Upper lobe of left lung (tissue), 6 donors: ENCODE data around the gene ERLIN1. TPM values are rescaled to one million over a fixed set of nuclear protein-coding genes. Genes with fewer than 3 reads are reported as not detected.

Experiments
- ATAC-seq, 2 donors: fragments of 200-7000 bp; cut with Tn5 transposase; one replicate each; pipeline ENCODE4 v1.9.1; 2022; ENCODE audit warnings: mild to moderate bottlenecking in 2 of 2, moderate library complexity in 2 of 2; ENCODE audit not compliant: low FRiP score in 2 of 2
- DNase-seq, 2 donors: peaks; one replicate each; pipeline ENCODE4 v3.0.0-alpha.2; 2019 to 2020
- H3K27ac ChIP-seq, 4 donors: fragments of 200-600 bp; sonication (generic); one replicate each; pipeline ENCODE4 v1.5.1; 2016 to 2019
- H3K27me3 ChIP-seq, 4 donors: fragments of 200-600 bp; sonication (generic); one replicate each; pipeline ENCODE4 v1.5.1; 2017 to 2019
- H3K36me3 ChIP-seq, 4 donors: fragments of 200-600 bp; sonication (generic); one replicate each; pipeline ENCODE4 v1.5.1; 2016 to 2019
- H3K4me1 ChIP-seq, 4 donors: fragments of 200-600 bp; sonication (generic); one replicate each; pipeline ENCODE4 v1.5.1; 2018 to 2019
- H3K4me3 ChIP-seq, 4 donors: fragments of 200-600 bp; sonication (generic); one replicate each; pipeline ENCODE4 v1.5.1; 2017 to 2019; ENCODE audit warnings: mild to moderate bottlenecking in 2 of 4, moderate library complexity in 1 of 4
- H3K9me3 ChIP-seq, 4 donors: fragments of 200-600 bp; sonication (generic); one replicate each; pipeline ENCODE4 v1.5.1; 2018 to 2019
- CTCF ChIP-seq, 6 experiments: fragments of 450-650 bp in 4 of 6; fragments of 200-600 bp in 2 of 6; sonication (generic) in 2 of 6; IDR thresholded peaks; one replicate each; pipeline ENCODE4 v1.5.1; 2016 to 2019; ENCODE audit warnings: antibody characterized with exemption in 6 of 6
- EP300 ChIP-seq, 4 donors: sonication (generic); formaldehyde crosslinking; IDR thresholded peaks; one replicate each; pipeline ENCODE4 v1.5.1; 2017; ENCODE audit warnings: antibody characterized with exemption in 4 of 4, control low read depth in 2 of 4
- POLR2A ChIP-seq, 4 donors: fragments of 450-650 bp; IDR thresholded peaks; one replicate each; pipeline ENCODE4 v1.5.1; 2016 to 2017; ENCODE audit warnings: antibody characterized with exemption in 4 of 4, mild to moderate bottlenecking in 2 of 4
- POLR2AphosphoS5 ChIP-seq, 2 donors: sonication (generic); formaldehyde crosslinking; IDR thresholded peaks; one replicate each; pipeline ENCODE4 v1.5.1; 2017; ENCODE audit warnings: antibody characterized with exemption in 2 of 2
- WGBS, 2 donors: methylation state at CpG; one replicate each; pipeline ENCODE4 v1.1.5; 2017 to 2018; 5-methylcytosine and 5-hydroxymethylcytosine counted together
- total RNA-seq, 6 donors: library from RNA; depleted of rRNA in 4 of 6; stranded (reverse); fragments of >200 nt in 4 of 6; gene quantifications; one replicate each; pipeline versions ENCODE4 v1.1.0 to v1.2.1, GENCODE V29; 2016 to 2021
- donor health status: DM: no; HTN: no; CAD: no; lungs with moderate emphysema.
- donor health status: DM: no; HTN: yes; CAD: no; lungs with severe emphysema.

The ERLIN1 gene
- total RNA-seq, 6 donors from 2014 or later: 9.4 to 40.7 (median 24.4) TPM

GRCh38 chr10:100148353-100149211, 37.2 kb downstream of the ERLIN1 start:
- H3K27ac ChIP-seq: peak overlapping the region in 1 of 4 donors; percentile 21
- 84 to 88% methylated on average over 7 to 8 of the region's 8 CpGs for WGBS, 2 donors
- no peak for TF ChIP-seq EP300 (IDR thresholded peaks at IDR 0.05)
- no peak for TF ChIP-seq POLR2A (IDR thresholded peaks at IDR 0.05)
- TF ChIP-seq POLR2AphosphoS5 (IDR thresholded peaks at IDR 0.05): no peak
- TF ChIP-seq CTCF (IDR thresholded peaks at IDR 0.05): no peak
- no peak overlapping the region for H3K4me3 ChIP-seq
- no peaks in the 10 kb centered on the region for H3K27me3 ChIP-seq
- no peaks in the 10 kb centered on the region for H3K4me1 ChIP-seq
- no peak for ATAC-seq
- H3K9me3 ChIP-seq: no peaks in the 10 kb centered on the region
- DNase-seq: no peak
- H3K36me3 ChIP-seq: peaks cover 20 to 42% (median 33%) of the 10 kb centered on the region in 4 donors

DNA sequence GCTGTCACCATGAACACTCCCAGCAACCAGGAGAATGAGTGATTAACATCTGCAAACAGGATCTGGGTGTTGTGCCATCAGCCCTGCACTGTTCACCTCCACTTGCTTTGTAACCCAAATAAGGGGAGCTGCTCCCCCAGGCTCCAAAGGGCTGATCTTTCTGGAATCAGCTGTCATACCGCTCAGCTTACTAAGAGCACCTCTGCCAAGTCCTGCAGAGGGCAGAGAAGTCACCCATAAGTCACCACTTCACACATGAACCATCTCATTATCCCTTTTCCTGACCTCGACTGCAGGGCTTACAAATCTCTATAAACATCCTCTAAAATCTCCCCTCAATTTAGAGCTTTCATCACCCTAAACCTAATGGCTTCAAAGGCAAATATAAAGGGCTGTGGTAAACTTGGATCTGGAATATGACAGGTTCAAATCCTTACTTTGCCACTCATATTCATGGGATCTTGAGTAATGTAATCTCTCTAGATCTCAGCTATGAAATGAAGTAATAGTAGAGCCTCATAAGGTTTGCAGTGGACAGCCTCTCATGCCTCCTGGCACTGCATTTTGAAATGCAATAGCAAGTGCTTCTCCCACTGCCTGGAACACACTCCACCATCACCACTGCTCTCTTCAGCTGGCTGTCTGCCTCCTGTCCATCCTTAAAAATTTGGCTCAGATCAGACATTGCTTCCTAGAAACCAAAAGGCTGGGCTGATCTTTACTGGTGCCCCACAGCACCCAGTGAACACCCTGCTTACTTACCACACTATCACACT, 38.8 kb downstream of the ERLIN1 start:
- no peak for DNase-seq

GRCh38 chr10:100146398-100146797, 39.4 kb downstream of the ERLIN1 start:
- DNase-seq: no peak
- Histone ChIP-seq H3K4me1 (no peaks in the 10 kb centered on the region), H3K27me3 (no peaks in the 10 kb centered on the region), H3K36me3 (peaks cover 5 to 21% (median 13%) of the 10 kb centered on the region in 4 donors), H3K27ac (no peak overlapping the region), H3K9me3 (no peaks in the 10 kb centered on the region), H3K4me3 (no peak overlapping the region)
- TF ChIP-seq POLR2A (IDR thresholded peaks at IDR 0.05) (no peak), CTCF (IDR thresholded peaks at IDR 0.05) (no peak), EP300 (IDR thresholded peaks at IDR 0.05) (no peak), POLR2AphosphoS5 (IDR thresholded peaks at IDR 0.05) (no peak)
- 73% methylated on average over 4 of the region's 4 CpGs for WGBS, 2 donors
- no peak for ATAC-seq

More for the DNA sequence above, 38.8 kb downstream of the ERLIN1 start:
- H3K27ac ChIP-seq: no peak overlapping the region
- no peaks in the 10 kb centered on the region for H3K27me3 ChIP-seq
- no peaks in the 10 kb centered on the region for H3K9me3 ChIP-seq
- H3K4me1 ChIP-seq: no peaks in the 10 kb centered on the region
- no peak overlapping the region for H3K4me3 ChIP-seq
- no peak for ATAC-seq
- WGBS, 2 donors: 12 to 31% methylated on average over 2 of the region's 2 CpGs
- TF ChIP-seq POLR2AphosphoS5 (IDR thresholded peaks at IDR 0.05) (no peak), EP300 (IDR thresholded peaks at IDR 0.05) (no peak), CTCF (IDR thresholded peaks at IDR 0.05) (no peak), POLR2A (IDR thresholded peaks at IDR 0.05) (no peak)
- H3K36me3 ChIP-seq: peaks cover 11 to 27% (median 19%) of the 10 kb centered on the region in 4 donors

GRCh38 chr10:100143756-100144155, 42.1 kb downstream of the ERLIN1 start:
- ATAC-seq (no peak), DNase-seq (peak in 1 of 2 donors; percentile 34)
- H3K36me3 ChIP-seq: no peaks in the 10 kb centered on the region
- H3K27me3 ChIP-seq: no peaks in the 10 kb centered on the region
- H3K4me1 ChIP-seq: no peaks in the 10 kb centered on the region
- no peak for TF ChIP-seq EP300 (IDR thresholded peaks at IDR 0.05)
- no peak for TF ChIP-seq POLR2AphosphoS5 (IDR thresholded peaks at IDR 0.05)
- no peak for TF ChIP-seq POLR2A (IDR thresholded peaks at IDR 0.05)
- H3K27ac ChIP-seq: no peak overlapping the region
- WGBS, 2 donors: 96 to 98% methylated on average over 9 of the region's 9 CpGs
- no peaks in the 10 kb centered on the region for H3K9me3 ChIP-seq
- no peak overlapping the region for H3K4me3 ChIP-seq

- H3K36me3 ChIP-seq: no peaks in the 10 kb centered on the region
- no peak for ATAC-seq
- 66 to 71% methylated on average over 5 of the region's 5 CpGs for WGBS, 2 donors
These were observed 44.3 kb downstream of the ERLIN1 start for GRCh38 chr10:100141446-100142087.

More at GRCh38 chr10:100141446-100142087, 44.3 kb downstream of the ERLIN1 start:
- H3K4me1 ChIP-seq: no peaks in the 10 kb centered on the region
- no peaks in the 10 kb centered on the region for H3K9me3 ChIP-seq
- TF ChIP-seq POLR2AphosphoS5 (IDR thresholded peaks at IDR 0.05): no peak
- TF ChIP-seq CTCF (IDR thresholded peaks at IDR 0.05): no peak
- no peak for TF ChIP-seq POLR2A (IDR thresholded peaks at IDR 0.05)
- no peak for TF ChIP-seq EP300 (IDR thresholded peaks at IDR 0.05)
- no peak overlapping the region for H3K27ac ChIP-seq
- no peak overlapping the region for H3K4me3 ChIP-seq
- H3K27me3 ChIP-seq: no peaks in the 10 kb centered on the region
- no peak for DNase-seq
